Lung (tissue), 12 donors: ENCODE results near the gene NAP1L5. TPM values are rescaled to one million over a fixed set of nuclear protein-coding genes. Genes with fewer than 3 reads are reported as not detected.

Source experiments
- ATAC-seq: fragments of 200-7000 bp; cut with Tn5 transposase; one replicate; pipeline ENCODE4 v1.9.1; 2020; ENCODE audit warnings: moderate number of reproducible peaks; ENCODE audit not compliant: insufficient read depth, low FRiP score
- DNase-seq, 3 donors: peaks; one replicate each; pipeline ENCODE4 v3.0.0-alpha.2; 2013 to 2017
- H3K27ac ChIP-seq, 2 donors: one replicate each; pipeline ENCODE4 v1.5.1; 2013; ENCODE audit warnings: mild to moderate bottlenecking in 2 of 2, moderate library complexity in 2 of 2, control low read depth in 1 of 2, inconsistent platforms in 1 of 2, low read depth in 1 of 2, low read length in 1 of 2
- H3K27me3 ChIP-seq, 3 donors: one replicate each; pipeline ENCODE4 v1.5.1; 2013; ENCODE audit warnings: low read length in 2 of 3; ENCODE audit not compliant: control insufficient read depth in 3 of 3, insufficient read depth in 3 of 3
- H3K36me3 ChIP-seq, 4 donors: one replicate each; pipeline ENCODE4 v1.5.1; 2013; ENCODE audit warnings: low read length in 4 of 4, mild to moderate bottlenecking in 1 of 4, moderate library complexity in 1 of 4; ENCODE audit not compliant: control insufficient read depth in 4 of 4, insufficient read depth in 4 of 4
- H3K4me1 ChIP-seq, 5 donors: one replicate each; pipeline ENCODE4 v1.5.1; 2013; ENCODE audit warnings: low read length in 5 of 5, mild to moderate bottlenecking in 2 of 5, moderate library complexity in 1 of 5; ENCODE audit not compliant: control insufficient read depth in 5 of 5, insufficient read depth in 5 of 5
- H3K4me3 ChIP-seq: one replicate; pipeline ENCODE4 v1.5.1; 2013; ENCODE audit warnings: mild to moderate bottlenecking, control low read depth, moderate library complexity
- H3K9ac ChIP-seq, 2 donors: one replicate each; pipeline ENCODE4 v1.5.1; 2013; ENCODE audit warnings: low read length in 2 of 2, control low read depth in 1 of 2; ENCODE audit not compliant: insufficient read depth in 1 of 2
- H3K9me3 ChIP-seq, 4 donors: one replicate each; pipeline ENCODE4 v1.5.1; 2013; ENCODE audit warnings: low read length in 3 of 4, mild to moderate bottlenecking in 1 of 4, moderate library complexity in 1 of 4; ENCODE audit not compliant: control insufficient read depth in 4 of 4, insufficient read depth in 3 of 4
- WGBS, 2 donors: extraction: QIAGEN DNeasy Blood & Tissue Kit; methylation state at CpG; one replicate each; pipeline ENCODE4 v1.1.7; 2013; 5-methylcytosine and 5-hydroxymethylcytosine counted together
- polyA plus RNA-seq, 2 donors: library from polyadenylated mRNA; stranded (reverse); fragments of 200-250 nt; gene quantifications; one replicate each; pipeline ENCODE4 v1.2.1, GENCODE V29; 2013
- total RNA-seq, 2 donors: library from RNA; depleted of rRNA in 1 of 2; stranded (reverse); fragments of >200 nt in 1 of 2; gene quantifications; one replicate each; pipeline ENCODE4 v1.2.1, GENCODE V29; 2014 to 2021
- TF ChIP-seq, protein P1 (sequence below): IDR thresholded peaks from 2 replicates; pipeline ENCODE4 v1.5.1; 2012; ENCODE audit warnings: mild to moderate bottlenecking; ENCODE audit errors: control extremely low read depth, extremely low read depth
- donor health status: control.
- donor health status: control.
- donor health status: Bipolar disorder and iron deficiency.
- donor health status: healthy.
- donor health status: DM: yes; HTN: yes; CAD: no.

Gene NAP1L5
- total and polyA plus RNA-seq, 4 donors = 2.6 to 8.8 (median 3.2) TPM

DNA sequence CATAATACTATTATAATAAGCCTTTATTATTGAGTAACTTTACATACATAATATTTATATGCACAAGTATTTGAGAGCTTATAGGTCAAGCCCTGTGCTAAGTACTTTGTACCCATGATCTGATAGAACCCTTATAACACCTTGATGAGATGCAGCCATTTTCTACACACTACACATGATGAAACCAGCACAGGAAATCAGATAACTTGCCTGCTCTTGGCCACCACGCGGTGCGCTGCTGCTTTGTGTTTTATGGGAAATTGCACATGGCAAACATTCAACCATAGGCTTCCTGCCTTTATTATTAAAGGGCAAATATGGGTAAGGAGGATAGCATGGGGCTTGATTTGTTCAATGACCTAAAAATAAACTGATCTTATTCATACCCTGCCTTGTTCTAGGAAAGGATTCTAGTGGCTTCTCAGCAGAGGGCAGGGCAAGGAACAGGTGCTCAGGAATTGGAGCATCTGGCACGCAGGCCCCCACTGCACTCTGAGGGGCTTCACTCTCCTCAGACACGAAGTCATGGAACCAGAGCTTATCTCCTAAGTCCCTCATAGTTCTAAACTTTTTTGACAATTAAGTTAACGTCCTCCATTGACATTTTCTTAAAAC, 31.6 kb upstream of the NAP1L5 start:
- TF ChIP-seq, protein P1, sequence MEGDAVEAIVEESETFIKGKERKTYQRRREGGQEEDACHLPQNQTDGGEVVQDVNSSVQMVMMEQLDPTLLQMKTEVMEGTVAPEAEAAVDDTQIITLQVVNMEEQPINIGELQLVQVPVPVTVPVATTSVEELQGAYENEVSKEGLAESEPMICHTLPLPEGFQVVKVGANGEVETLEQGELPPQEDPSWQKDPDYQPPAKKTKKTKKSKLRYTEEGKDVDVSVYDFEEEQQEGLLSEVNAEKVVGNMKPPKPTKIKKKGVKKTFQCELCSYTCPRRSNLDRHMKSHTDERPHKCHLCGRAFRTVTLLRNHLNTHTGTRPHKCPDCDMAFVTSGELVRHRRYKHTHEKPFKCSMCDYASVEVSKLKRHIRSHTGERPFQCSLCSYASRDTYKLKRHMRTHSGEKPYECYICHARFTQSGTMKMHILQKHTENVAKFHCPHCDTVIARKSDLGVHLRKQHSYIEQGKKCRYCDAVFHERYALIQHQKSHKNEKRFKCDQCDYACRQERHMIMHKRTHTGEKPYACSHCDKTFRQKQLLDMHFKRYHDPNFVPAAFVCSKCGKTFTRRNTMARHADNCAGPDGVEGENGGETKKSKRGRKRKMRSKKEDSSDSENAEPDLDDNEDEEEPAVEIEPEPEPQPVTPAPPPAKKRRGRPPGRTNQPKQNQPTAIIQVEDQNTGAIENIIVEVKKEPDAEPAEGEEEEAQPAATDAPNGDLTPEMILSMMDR = no peak
- WGBS, 2 donors = 53 to 72% methylated on average over 6 of the region's 6 CpGs
- Histone ChIP-seq H3K9me3 (no peaks in the 10 kb centered on the region), H3K4me3 (no peak overlapping the region), H3K27ac (no peak overlapping the region), H3K4me1 (peaks cover 0 to 8% (median 3%) of the 10 kb centered on the region in 5 donors), H3K36me3 (peaks cover 18 to 55% (median 38%) of the 10 kb centered on the region in 4 donors), H3K9ac (no peak overlapping the region), H3K27me3 (no peaks in the 10 kb centered on the region)
- no peak for DNase-seq
- ATAC-seq = no peak

DNA sequence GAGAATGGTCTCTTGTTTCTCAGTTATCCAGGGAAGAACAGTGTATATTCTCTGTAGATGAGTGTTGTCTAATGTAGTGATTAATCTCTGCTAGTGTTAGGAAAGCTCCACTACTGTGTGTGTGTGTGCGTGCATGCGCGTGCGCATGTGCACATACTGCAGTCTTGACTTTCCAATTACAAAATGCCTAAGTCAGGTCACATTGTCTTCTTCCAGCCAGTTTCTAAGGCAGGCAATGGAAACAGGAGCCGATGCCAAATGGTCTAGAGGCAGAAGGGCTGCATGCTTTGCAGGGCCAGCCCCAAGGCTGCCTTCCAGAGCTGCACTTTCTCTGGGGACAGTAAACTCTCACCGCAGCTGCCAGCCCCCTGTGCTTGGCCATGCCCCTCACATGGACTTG, 30.5 kb upstream of the NAP1L5 start:
- ATAC-seq = no peak

DNA sequence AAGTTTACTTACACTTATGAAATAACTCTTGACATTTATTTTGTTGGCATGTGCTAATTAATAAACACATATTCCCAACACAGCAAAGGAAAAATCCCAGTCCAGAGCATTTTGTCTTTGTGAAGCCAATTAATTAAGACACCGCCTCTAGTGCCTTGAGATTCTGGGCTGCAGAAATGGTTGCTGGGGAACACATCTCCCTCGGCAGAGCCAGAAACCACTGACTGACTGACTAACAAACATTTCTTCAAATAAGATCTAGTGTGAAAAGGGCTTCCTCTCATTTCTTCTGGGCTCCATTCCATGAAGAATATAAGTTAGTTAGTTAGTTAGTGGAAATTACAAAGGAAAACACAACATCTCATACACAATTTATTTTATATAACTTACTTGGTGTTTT, 28.4 kb upstream of the NAP1L5 start:
- no peak for DNase-seq
- 77 to 92% methylated on average over 2 of the region's 2 CpGs for WGBS, 2 donors
- H3K4me1 ChIP-seq = peaks cover 3 to 28% (median 11%) of the 10 kb centered on the region in 5 donors
- peaks cover 12 to 48% (median 41%) of the 10 kb centered on the region in 4 donors for H3K36me3 ChIP-seq
- H3K9me3 ChIP-seq = no peaks in the 10 kb centered on the region
- no peak overlapping the region for H3K27ac ChIP-seq
- ATAC-seq = no peak
- no peak overlapping the region for H3K4me3 ChIP-seq
- no peaks in the 10 kb centered on the region for H3K27me3 ChIP-seq
- H3K9ac ChIP-seq = no peak overlapping the region
- TF ChIP-seq, protein P1 = no peak

More for the DNA sequence above, 30.5 kb upstream of the NAP1L5 start:
- no peak overlapping the region for H3K9ac ChIP-seq
- no peaks in the 10 kb centered on the region for H3K27me3 ChIP-seq
- H3K36me3 ChIP-seq = peaks cover 18 to 49% (median 40%) of the 10 kb centered on the region in 4 donors
- H3K4me3 ChIP-seq = no peak overlapping the region
- H3K27ac ChIP-seq = no peak overlapping the region
- TF ChIP-seq, protein P1 = no peak
- 88 to 97% methylated on average over 6 of the region's 6 CpGs for WGBS, 2 donors
- DNase-seq = no peak
- H3K4me1 ChIP-seq = peaks cover 0 to 14% (median 3%) of the 10 kb centered on the region in 5 donors
- no peaks in the 10 kb centered on the region for H3K9me3 ChIP-seq

DNA sequence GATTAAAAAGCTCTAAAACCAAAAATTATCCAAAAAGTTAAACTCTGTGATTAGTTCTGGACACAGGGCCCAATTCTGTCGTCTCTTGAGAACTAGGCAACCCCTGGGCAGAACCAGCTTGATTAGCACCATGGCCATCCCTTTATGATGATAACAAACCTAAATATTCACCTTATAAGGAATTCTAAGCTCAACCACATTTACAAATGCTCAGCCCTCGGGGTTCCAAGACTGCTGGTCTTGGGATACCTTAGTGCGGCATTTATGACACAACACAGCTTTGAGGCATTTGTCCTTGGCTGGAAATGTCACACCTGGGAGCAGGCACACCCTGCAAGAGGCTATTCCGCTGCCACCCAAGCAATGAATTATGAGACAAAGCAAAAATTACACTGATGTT, 27.5 kb upstream of the NAP1L5 start:
- H3K4me1 ChIP-seq = peaks cover 0 to 35% (median 11%) of the 10 kb centered on the region in 5 donors
- no peaks in the 10 kb centered on the region for H3K27me3 ChIP-seq
- TF ChIP-seq, protein P1 = no peak
- no peaks in the 10 kb centered on the region for H3K9me3 ChIP-seq
- 95 to 96% methylated on average over 4 of the region's 4 CpGs for WGBS, 2 donors
- no peak overlapping the region for H3K9ac ChIP-seq
- no peak overlapping the region for H3K4me3 ChIP-seq
- H3K36me3 ChIP-seq = peaks cover 8 to 42% (median 36%) of the 10 kb centered on the region in 4 donors
- DNase-seq (no peak), ATAC-seq (no peak)
- H3K27ac ChIP-seq = no peak overlapping the region
